Glutamatergic neuron (in vitro differentiated cells): ENCODE data around the gene IYD. TPM values are rescaled to one million over a fixed set of nuclear protein-coding genes. Genes with fewer than 3 reads are reported as not detected.
A peak's percentile ranks its signal among the peaks of the same experiment; 100 is the strongest.

ENCODE experiments used
- DNase-seq: peaks from one replicate; pipeline ENCODE4 v3.0.0; 2022
- H3K27ac Mint-ChIP-seq: one replicate; pipeline ENCODE4 v1.8.0; 2020; ENCODE audit warnings: mild to moderate bottlenecking, mixed read lengths, inconsistent platforms; ENCODE audit not compliant: unreplicated experiment
- H3K27me3 Mint-ChIP-seq: one replicate; pipeline ENCODE4 v1.8.0; 2020; ENCODE audit warnings: mild to moderate bottlenecking, moderate library complexity, mixed read lengths, inconsistent platforms; ENCODE audit not compliant: unreplicated experiment
- H3K36me3 Mint-ChIP-seq: one replicate; pipeline ENCODE4 v1.8.0; 2020; ENCODE audit warnings: mild to moderate bottlenecking, mixed read lengths, inconsistent platforms; ENCODE audit not compliant: unreplicated experiment
- H3K4me1 Mint-ChIP-seq: one replicate; pipeline ENCODE4 v1.8.0; 2020; ENCODE audit warnings: mild to moderate bottlenecking, low read depth, mixed read lengths, inconsistent platforms; ENCODE audit not compliant: unreplicated experiment
- H3K4me3 Mint-ChIP-seq: one replicate; pipeline ENCODE4 v1.8.0; 2020; ENCODE audit warnings: mild to moderate bottlenecking, mixed read lengths, inconsistent platforms; ENCODE audit not compliant: unreplicated experiment
- H3K9me3 Mint-ChIP-seq: one replicate; pipeline ENCODE4 v1.8.0; 2020; ENCODE audit warnings: mild to moderate bottlenecking, moderate library complexity, mixed read lengths, inconsistent platforms; ENCODE audit not compliant: unreplicated experiment
- total RNA-seq: library from RNA; stranded (reverse); fragmentation: NEBNext Ultra II Directional; extraction: Animal tissue kit (Norgen Biotek cat#: 25700); gene quantifications from one replicate; pipeline ENCODE4 v1.2.1, GENCODE V29; 2021; ENCODE audit not compliant: unreplicated experiment
- TF ChIP-seq, protein P1 (sequence below): fragments of 200-600 bp; sonication (generic); IDR thresholded peaks from one replicate; pipeline ENCODE4 v1.5.0; 2021; ENCODE audit not compliant: partially characterized antibody, unreplicated experiment

The IYD gene
- total RNA-seq, 1 donor from 2014 or later: not detected

DNA sequence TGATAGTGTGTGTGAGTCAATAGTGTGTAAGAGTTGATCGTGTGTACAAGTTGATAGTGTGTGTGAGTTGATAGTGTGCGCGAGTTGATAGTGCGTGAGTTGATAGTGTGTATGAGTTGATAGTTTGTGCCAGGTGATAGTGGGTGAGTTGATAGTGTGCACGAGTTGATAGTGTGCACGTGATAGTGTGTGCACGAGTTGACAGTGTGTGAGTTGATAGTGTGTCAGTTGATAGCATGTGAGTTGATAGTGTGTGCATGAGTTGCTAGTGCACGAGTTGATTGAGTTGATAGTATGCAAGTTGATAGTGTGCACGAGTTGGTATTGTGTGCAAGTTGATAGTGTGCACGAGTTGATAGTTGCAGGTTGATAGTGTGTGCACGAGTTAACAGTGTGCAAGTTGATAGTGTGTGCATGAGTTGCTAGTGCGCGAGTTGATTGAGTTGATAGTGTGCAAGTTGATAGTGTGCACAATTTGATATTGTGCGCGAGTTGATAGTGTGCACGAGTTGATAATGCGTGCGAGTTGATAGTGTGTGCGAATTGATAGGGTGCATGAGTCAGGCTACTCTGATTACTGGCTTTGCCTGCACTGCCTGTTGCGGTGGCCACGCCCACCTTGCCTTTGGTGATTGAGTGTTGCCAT is 35.8 kb upstream of the IYD start:
- H3K27me3 Mint-ChIP-seq: no peaks in the 10 kb centered on the region
- TF ChIP-seq, protein P1, sequence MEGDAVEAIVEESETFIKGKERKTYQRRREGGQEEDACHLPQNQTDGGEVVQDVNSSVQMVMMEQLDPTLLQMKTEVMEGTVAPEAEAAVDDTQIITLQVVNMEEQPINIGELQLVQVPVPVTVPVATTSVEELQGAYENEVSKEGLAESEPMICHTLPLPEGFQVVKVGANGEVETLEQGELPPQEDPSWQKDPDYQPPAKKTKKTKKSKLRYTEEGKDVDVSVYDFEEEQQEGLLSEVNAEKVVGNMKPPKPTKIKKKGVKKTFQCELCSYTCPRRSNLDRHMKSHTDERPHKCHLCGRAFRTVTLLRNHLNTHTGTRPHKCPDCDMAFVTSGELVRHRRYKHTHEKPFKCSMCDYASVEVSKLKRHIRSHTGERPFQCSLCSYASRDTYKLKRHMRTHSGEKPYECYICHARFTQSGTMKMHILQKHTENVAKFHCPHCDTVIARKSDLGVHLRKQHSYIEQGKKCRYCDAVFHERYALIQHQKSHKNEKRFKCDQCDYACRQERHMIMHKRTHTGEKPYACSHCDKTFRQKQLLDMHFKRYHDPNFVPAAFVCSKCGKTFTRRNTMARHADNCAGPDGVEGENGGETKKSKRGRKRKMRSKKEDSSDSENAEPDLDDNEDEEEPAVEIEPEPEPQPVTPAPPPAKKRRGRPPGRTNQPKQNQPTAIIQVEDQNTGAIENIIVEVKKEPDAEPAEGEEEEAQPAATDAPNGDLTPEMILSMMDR: no peak
- H3K4me1 Mint-ChIP-seq: peaks cover 3% of the 10 kb centered on the region
- H3K36me3 Mint-ChIP-seq: no peaks in the 10 kb centered on the region
- no peak overlapping the region for H3K4me3 Mint-ChIP-seq
- no peak for DNase-seq
- peaks cover 3% of the 10 kb centered on the region for H3K9me3 Mint-ChIP-seq
- H3K27ac Mint-ChIP-seq: no peak overlapping the region

GRCh38 chr6:150333585-150333941 is 35.2 kb upstream of the IYD start:
- no peak overlapping the region for H3K4me3 Mint-ChIP-seq
- H3K36me3 Mint-ChIP-seq: no peaks in the 10 kb centered on the region
- H3K9me3 Mint-ChIP-seq: peaks cover 3% of the 10 kb centered on the region
- peaks cover 3% of the 10 kb centered on the region for H3K4me1 Mint-ChIP-seq
- no peaks in the 10 kb centered on the region for H3K27me3 Mint-ChIP-seq
- no peak overlapping the region for H3K27ac Mint-ChIP-seq
- DNase-seq: no peak
- TF ChIP-seq, protein P1: no peak

DNA sequence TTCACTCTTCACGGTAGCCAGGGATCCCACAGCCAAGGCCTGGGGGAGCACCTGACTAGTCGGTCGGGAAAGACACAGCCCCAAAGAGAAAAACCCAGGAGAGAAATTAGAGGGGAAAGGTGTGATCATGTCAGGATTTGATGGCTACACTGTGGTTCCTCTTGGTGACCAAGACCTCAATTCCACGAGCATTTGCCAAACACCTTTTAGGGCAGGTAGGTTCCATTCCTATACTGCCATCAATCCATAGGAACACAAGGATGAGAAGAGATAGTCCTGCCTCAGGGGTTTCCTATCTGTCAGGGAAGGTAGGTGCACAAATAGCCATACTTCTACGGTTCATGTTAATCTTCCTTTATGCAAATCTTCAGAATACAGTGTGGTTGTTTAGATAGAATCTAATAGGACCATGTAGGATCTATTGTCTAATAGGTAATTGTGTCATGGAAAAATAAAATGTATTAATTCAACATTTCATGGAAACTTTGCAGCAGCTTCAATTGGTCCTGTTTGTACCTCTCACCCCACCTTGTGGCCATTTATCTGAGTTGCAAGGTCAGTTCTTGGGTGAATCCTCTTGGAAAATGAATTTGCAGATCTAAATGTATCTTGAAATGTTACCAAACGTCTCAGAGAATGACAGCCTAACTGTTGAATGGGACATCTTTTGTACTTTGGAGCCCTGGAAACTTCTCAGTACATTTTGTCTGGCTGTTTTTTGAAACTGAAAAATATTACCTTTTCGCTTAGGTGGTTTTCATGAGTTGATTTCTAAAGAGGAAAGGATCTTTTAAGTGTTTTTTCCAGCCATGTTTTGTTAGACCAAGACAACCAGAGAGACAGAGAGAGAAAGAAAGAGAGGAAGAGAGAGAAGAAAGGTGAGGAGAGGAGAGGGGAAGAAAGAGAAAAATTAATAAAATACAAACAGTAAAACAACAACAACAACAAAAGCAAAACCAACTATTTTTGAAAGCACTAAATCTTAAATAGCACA is 33.7 kb upstream of the IYD start:
- H3K4me3 Mint-ChIP-seq: no peak overlapping the region
- peaks cover 3% of the 10 kb centered on the region for H3K9me3 Mint-ChIP-seq
- H3K27ac Mint-ChIP-seq: no peak overlapping the region
- peak; percentile 51 for DNase-seq
- H3K4me1 Mint-ChIP-seq: peaks cover 3% of the 10 kb centered on the region
- H3K36me3 Mint-ChIP-seq: no peaks in the 10 kb centered on the region
- H3K27me3 Mint-ChIP-seq: no peaks in the 10 kb centered on the region
- TF ChIP-seq, protein P1: peak; percentile 87

DNA sequence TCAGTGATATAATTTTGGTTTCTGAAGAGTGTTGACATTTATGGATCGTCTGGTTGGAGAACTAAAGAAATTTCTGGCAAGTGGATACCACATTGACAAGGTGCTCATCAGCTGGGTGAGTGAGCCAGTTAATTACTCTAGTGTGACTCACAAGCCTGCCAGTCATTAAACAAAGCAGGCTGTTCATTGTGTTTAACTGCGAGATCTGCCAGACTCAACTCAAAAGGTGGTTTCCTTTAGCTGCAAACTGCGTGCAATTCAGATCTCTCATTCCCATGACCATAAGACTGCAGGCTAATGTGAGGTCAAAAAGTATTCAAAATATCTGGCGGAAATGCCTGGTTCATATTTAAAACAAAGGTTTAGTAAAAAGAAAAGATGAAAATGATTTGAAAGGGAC is 32.5 kb upstream of the IYD start:
- Mint-ChIP-seq H3K36me3 (no peaks in the 10 kb centered on the region), H3K27ac (no peak overlapping the region), H3K4me3 (no peak overlapping the region), H3K27me3 (no peaks in the 10 kb centered on the region), H3K9me3 (peaks cover 3% of the 10 kb centered on the region), H3K4me1 (peaks cover 3% of the 10 kb centered on the region)
- TF ChIP-seq, protein P1: no peak
- no peak for DNase-seq

- TF ChIP-seq, protein P1: no peak
- peaks cover 3% of the 10 kb centered on the region for H3K9me3 Mint-ChIP-seq
- no peaks in the 10 kb centered on the region for H3K36me3 Mint-ChIP-seq
- H3K27me3 Mint-ChIP-seq: no peaks in the 10 kb centered on the region
- peaks cover 3% of the 10 kb centered on the region for H3K4me1 Mint-ChIP-seq
- DNase-seq: no peak
- H3K4me3 Mint-ChIP-seq: no peak overlapping the region
- no peak overlapping the region for H3K27ac Mint-ChIP-seq
These were observed 32.1 kb upstream of the IYD start for GRCh38 chr6:150336708-150337107.
